ENCODE measurements around the gene BTG2. TPM values are rescaled to one million over a fixed set of nuclear protein-coding genes. Genes with fewer than 3 reads are reported as not detected.
A peak's percentile ranks its signal among the peaks of the same experiment; 100 is the strongest.

The BTG2 gene
- total RNA-seq, 1 donor from 2014 or later: 32.4 TPM

DNA sequence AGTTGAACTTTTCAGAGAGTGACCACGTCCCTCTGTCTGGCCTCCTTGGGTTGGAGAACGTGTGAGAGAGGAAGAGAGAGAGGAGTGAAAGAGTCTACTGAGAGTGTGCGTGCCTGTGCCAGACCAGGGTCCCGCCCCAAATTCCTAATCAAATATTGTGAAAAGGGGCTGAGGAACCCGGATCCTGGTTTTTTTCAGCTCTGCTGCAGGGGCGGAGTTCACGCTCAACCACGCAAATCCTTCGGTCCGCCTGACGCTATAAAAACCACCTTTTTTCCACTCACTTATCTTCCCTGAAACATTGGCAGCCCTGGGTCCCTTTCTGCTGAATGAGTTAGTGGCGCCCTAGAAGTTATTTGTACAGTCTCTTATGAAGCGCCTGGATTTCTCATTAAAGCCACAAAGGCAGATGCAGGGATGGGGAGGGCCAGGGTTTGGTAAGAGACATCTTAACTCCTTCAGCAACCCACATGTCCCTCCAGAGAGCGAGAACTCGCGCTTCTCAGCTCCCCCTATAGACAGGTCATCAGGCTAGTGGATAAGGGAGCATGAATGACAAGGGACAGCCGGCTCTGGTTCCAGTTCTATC, 45.8 kb downstream of the BTG2 start, which contains the start of gene FMOD:
Gene FMOD, minus strand, starts transcription at position 86 of the 589 bp plus-strand sequence. CDS start 2,852 bp downstream, outside the sequence.
- peaks cover 11 to 21% (median 14%) of the 10 kb centered on the region in 3 donors for H3K4me1 ChIP-seq (ENCODE audit: control insufficient read depth in 3 of 3, insufficient read depth in 3 of 3, low read length in 3 of 3)
- peak within 1 kb of the TSS in 2 of 3 donors; percentile 5 to 46 for H3K9ac ChIP-seq (ENCODE audit: low read depth in 1 of 3, low read length in 3 of 3)
- H3K9me3 ChIP-seq (ENCODE audit: control insufficient read depth in 3 of 3, low read length in 3 of 3): no peaks in the 10 kb centered on the region
- no peaks in the 10 kb centered on the region for H3K27me3 ChIP-seq (ENCODE audit: control insufficient read depth in 3 of 3, insufficient read depth in 3 of 3, low read length in 3 of 3)
- H3K36me3 ChIP-seq (ENCODE audit: control insufficient read depth in 3 of 3, insufficient read depth in 3 of 3, low read length in 3 of 3): peaks cover 0 to 2% (median 0%) of the 10 kb centered on the region in 3 donors
- H3K4me3 ChIP-seq (ENCODE audit: low read length in 3 of 3): peak within 1 kb of the TSS; percentile 27 to 61 (median 56)
- peak within 1 kb of the TSS; percentile 54 for H3K27ac ChIP-seq (ENCODE audit: low read depth, low read length)

DNA sequence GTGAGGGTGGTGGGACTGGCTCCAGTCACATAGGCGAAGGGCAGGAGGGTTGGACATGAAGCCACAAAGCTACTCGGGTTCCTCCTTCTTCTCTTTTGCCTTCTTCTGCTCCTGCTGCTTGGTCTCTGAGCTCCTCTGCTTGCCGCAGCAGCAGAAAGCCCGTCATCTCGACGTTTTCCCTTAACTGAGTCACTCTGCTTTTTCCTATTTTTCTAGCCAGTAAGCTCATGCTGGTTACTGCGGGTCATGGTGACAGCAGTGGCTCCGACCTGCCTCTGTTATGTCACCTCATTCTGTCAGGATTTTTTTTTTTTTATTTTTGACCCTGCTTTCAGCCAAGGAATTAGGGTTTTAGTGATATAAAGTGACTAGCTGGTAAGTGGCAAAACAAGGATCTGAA, 48.2 kb downstream of the BTG2 start:
- H3K27me3 ChIP-seq (ENCODE audit: control insufficient read depth in 3 of 3, insufficient read depth in 3 of 3, low read length in 3 of 3): no peaks in the 10 kb centered on the region
- no peak overlapping the region for H3K9ac ChIP-seq (ENCODE audit: low read depth in 1 of 3, low read length in 3 of 3)
- no peaks in the 10 kb centered on the region for H3K9me3 ChIP-seq (ENCODE audit: control insufficient read depth in 3 of 3, low read length in 3 of 3)
- no peak overlapping the region for H3K4me3 ChIP-seq (ENCODE audit: low read length in 3 of 3)
- H3K4me1 ChIP-seq (ENCODE audit: control insufficient read depth in 3 of 3, insufficient read depth in 3 of 3, low read length in 3 of 3): peaks cover 11 to 14% (median 14%) of the 10 kb centered on the region in 3 donors
- H3K27ac ChIP-seq (ENCODE audit: low read depth, low read length): no peak overlapping the region
- H3K36me3 ChIP-seq (ENCODE audit: control insufficient read depth in 3 of 3, insufficient read depth in 3 of 3, low read length in 3 of 3): no peaks in the 10 kb centered on the region

DNA sequence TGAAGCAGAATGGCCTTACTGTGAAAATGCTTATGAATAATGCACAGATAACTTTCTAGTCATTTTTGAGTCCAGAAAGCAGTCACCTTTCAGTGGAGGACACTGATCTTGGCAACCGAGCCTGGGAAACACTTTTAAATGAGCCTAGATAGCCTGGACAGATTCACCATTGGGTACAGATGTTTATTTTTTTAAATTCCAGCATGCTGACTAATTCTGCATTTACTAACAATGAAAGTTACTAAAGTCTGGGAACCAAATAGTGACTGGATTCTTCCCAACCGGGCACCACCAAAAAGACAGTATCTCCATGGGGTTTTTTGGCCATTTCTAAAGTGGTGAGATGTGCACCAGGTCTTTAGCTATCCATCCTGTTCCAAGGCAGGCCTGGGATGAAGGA, 48.9 kb downstream of the BTG2 start:
- no peaks in the 10 kb centered on the region for H3K36me3 ChIP-seq (ENCODE audit: control insufficient read depth in 3 of 3, insufficient read depth in 3 of 3, low read length in 3 of 3)
- no peaks in the 10 kb centered on the region for H3K27me3 ChIP-seq (ENCODE audit: control insufficient read depth in 3 of 3, insufficient read depth in 3 of 3, low read length in 3 of 3)
- H3K4me3 ChIP-seq (ENCODE audit: low read length in 3 of 3): no peak overlapping the region
- H3K4me1 ChIP-seq (ENCODE audit: control insufficient read depth in 3 of 3, insufficient read depth in 3 of 3, low read length in 3 of 3): peaks cover 11 to 14% (median 14%) of the 10 kb centered on the region in 3 donors
- no peaks in the 10 kb centered on the region for H3K9me3 ChIP-seq (ENCODE audit: control insufficient read depth in 3 of 3, low read length in 3 of 3)
- H3K9ac ChIP-seq (ENCODE audit: low read depth in 1 of 3, low read length in 3 of 3): no peak overlapping the region
- no peak overlapping the region for H3K27ac ChIP-seq (ENCODE audit: low read depth, low read length)

DNA sequence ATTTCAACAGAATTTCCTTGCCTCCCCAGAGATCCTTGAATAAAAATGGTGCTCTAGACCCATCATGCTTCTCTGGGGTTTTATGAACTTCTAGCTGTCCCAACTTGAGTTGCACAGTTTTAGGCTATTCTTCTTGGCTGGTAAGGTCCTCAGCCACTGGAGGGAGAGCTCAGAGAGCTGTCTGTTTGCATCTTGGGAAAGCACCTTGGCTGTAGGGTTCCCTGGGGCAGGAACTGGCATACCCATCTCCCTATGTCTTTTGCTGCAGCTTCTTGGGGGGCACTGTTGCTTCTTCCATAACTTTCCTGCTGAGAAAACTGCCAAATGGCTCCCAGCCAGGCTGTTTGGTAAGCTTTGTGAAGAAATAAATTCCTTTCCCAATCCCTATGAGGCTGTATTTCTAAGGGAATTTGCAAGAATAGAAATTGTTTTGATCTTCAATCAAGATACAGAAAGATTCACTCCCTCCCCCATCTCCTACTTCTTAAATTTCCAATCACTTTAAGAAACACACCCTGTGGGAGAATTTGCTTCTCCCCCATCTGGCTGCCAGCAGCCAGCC, 53.8 kb downstream of the BTG2 start:
- no peaks in the 10 kb centered on the region for H3K9me3 ChIP-seq (ENCODE audit: control insufficient read depth in 3 of 3, low read length in 3 of 3)
- no peak overlapping the region for H3K4me3 ChIP-seq (ENCODE audit: low read length in 3 of 3)
- no peaks in the 10 kb centered on the region for H3K36me3 ChIP-seq (ENCODE audit: control insufficient read depth in 3 of 3, insufficient read depth in 3 of 3, low read length in 3 of 3)

More for the DNA sequence above, 53.8 kb downstream of the BTG2 start:
- Histone ChIP-seq H3K4me1 (ENCODE audit: control insufficient read depth in 3 of 3, insufficient read depth in 3 of 3, low read length in 3 of 3) (no peaks in the 10 kb centered on the region), H3K27ac (ENCODE audit: low read depth, low read length) (no peak overlapping the region), H3K9ac (ENCODE audit: low read depth in 1 of 3, low read length in 3 of 3) (no peak overlapping the region), H3K27me3 (ENCODE audit: control insufficient read depth in 3 of 3, insufficient read depth in 3 of 3, low read length in 3 of 3) (peaks cover 0 to 5% (median 3%) of the 10 kb centered on the region in 3 donors)

Small RNA genes within 50 kb of the gene (small RNA-seq; reads per million reads assigned to genes)
- gene AL359837.1 (not detected), gene RNU6-487P (not detected)

Other genes starting within 250 kb of the BTG2 start
- gene MYOG, start 219.5 kb upstream of the BTG2 start, total RNA-seq: 247 TPM
- 2.1 TPM for gene ADORA1, start 177.8 kb upstream of the BTG2 start, total RNA-seq
- gene MYBPH, start 129.7 kb upstream of the BTG2 start, total RNA-seq: 27.7 TPM
- 1.0 TPM for gene CHI3L1, start 118.8 kb upstream of the BTG2 start, total RNA-seq
- gene CHIT1, start 75.8 kb upstream of the BTG2 start, total RNA-seq: under 0.01 TPM
- 58.5 TPM for gene FMOD, start 45.6 kb downstream of the BTG2 start, total RNA-seq
- gene PRELP, start 170.3 kb downstream of the BTG2 start, total RNA-seq: 1.0 TPM
- gene OPTC, start 188.6 kb downstream of the BTG2 start, total RNA-seq: not detected

Measured in skeletal muscle tissue (tissue), 5 donors.